ENCODE data around the gene CDC7.

Gene CDC7

DNA sequence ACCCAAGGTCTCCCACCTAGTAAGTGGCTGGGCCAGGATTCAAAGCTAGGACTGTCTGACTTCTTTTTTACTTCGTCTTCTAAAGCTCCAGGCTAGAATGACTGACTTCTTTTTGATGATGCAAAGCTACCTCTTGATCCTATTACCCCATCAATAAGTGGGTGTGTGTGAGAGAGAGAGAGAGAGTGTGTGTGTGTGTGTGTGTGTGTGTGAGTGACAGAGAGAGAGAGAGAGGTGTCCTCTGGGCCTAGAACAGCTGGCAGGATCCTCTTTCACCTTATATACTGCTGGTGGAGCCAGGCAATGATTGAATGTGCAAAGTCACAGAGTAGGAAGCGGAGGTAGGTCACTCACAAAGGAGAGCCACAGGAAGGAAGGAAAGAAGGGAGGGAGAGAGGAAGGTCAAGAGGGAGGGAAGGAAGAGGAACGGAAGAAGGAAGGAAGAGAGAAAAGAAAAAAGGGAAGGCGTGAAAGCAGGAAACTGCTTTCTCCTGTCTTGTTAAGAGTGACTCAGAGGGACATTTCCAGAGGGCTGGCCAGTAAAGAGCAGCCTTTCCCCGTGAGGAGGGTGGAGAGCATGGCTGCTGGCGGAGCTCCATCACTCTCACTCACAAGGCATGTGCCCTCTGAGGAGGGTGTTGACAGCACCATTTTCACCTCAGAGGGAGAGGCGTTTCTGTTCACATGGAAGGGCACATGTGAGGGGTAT is 68.9 kb downstream of the CDC7 start:
- no peak overlapping the region for H3K4me3 Mint-ChIP-seq

DNA sequence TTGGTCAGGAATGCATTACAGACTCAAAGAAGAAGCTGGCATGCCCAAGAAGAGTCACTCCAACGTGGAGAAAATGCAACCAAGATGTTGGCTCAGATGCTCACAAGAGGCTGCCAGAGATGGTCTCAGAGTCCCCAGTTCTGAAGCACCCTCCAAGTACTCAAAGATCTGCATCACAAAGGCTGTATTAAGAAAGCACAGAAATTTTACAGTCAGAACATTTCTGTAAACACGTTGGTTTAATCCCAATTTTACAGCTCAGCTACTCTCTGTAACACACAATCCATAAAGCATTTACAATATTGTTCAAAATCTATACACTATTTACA is 69.4 kb downstream of the CDC7 start:
- no peaks in the 10 kb centered on the region for H3K9me3 Mint-ChIP-seq (ENCODE audit: low read depth)
- H3K27ac Mint-ChIP-seq = no peak overlapping the region
- H3K27me3 Mint-ChIP-seq = no peaks in the 10 kb centered on the region
- H3K4me1 Mint-ChIP-seq (ENCODE audit: low read depth) = peaks cover 10% of the 10 kb centered on the region
- H3K4me3 Mint-ChIP-seq = no peak overlapping the region
- H3K36me3 Mint-ChIP-seq = no peaks in the 10 kb centered on the region

More for the DNA sequence above, 68.9 kb downstream of the CDC7 start:
- Mint-ChIP-seq H3K4me1 (ENCODE audit: low read depth) (peaks cover 10% of the 10 kb centered on the region), H3K36me3 (no peaks in the 10 kb centered on the region), H3K27ac (peak overlapping the region; percentile 12), H3K9me3 (ENCODE audit: low read depth) (no peaks in the 10 kb centered on the region), H3K27me3 (no peaks in the 10 kb centered on the region)

DNA sequence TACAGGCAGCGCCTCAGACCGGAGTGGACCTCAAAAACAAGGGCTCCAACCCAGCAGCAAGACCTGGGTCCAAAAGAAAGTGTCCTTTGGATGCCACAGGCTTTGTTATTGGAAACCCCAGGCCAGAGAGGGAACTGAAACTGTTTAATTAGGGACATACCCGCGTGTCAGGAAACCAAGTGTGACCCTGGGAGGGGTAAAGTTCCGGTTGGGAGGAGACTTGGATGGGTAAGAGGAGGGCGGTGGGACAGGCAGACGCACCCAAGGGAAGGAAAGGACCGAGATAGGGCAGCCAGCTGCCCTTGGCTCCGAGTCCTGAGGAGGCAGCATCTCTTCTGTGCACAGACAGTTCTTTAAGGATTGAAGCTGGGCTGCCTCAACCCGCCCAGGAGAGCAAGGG is 71.4 kb downstream of the CDC7 start:
- Mint-ChIP-seq H3K4me1 (ENCODE audit: low read depth) (peaks cover 22% of the 10 kb centered on the region), H3K9me3 (ENCODE audit: low read depth) (no peaks in the 10 kb centered on the region), H3K27me3 (peaks cover 1% of the 10 kb centered on the region), H3K36me3 (no peaks in the 10 kb centered on the region), H3K27ac (no peak overlapping the region), H3K4me3 (no peak overlapping the region)

Measured in activated naive CD8-positive, alpha-beta T cell (primary cell).